ENCODE measurements around the gene SFT2D1.

The SFT2D1 gene

DNA sequence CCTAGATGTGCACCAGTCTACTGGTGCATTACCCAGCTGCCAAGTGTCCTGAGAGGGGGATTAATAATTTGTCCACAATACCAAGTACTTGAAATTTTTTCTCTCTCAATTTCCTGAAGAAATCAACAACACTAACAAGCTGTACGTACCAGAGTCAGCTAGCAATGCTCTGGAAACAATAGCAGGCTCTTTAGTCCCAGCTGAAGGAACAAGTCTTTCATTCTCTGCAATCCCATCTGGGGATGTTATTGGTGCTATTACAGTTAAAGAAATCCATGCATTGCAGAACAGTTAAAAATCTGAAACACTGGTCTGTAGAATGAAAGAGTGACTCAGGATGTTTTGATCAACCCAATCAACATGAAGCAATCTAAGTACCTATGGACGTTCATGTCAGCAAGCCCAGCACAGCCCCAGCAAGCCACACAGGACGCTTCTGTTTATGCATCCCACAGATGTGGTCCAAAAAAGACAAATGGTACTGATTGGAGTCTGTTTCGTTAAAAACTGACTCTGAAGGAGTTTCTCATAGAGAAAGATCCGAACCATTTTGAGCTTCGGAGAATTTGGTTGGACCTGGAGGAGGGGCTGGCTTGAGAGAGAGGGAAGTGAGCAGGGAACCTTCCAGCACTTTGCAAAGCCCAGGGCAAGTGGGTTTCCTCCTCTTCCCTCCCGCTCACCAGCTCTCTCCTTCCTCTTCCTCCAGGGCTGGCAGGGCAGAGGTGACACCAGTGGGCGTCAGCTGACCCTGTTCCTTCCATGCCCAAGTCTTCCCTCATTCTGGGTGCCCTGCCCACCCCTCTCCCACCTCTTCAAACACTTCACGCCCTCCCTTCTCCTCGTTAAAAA lies 46.1 kb downstream of the SFT2D1 start:
- H3K4me3 ChIP-seq (ENCODE audit: low read depth, low read length): no peak overlapping the region
- TF ChIP-seq, protein P1, sequence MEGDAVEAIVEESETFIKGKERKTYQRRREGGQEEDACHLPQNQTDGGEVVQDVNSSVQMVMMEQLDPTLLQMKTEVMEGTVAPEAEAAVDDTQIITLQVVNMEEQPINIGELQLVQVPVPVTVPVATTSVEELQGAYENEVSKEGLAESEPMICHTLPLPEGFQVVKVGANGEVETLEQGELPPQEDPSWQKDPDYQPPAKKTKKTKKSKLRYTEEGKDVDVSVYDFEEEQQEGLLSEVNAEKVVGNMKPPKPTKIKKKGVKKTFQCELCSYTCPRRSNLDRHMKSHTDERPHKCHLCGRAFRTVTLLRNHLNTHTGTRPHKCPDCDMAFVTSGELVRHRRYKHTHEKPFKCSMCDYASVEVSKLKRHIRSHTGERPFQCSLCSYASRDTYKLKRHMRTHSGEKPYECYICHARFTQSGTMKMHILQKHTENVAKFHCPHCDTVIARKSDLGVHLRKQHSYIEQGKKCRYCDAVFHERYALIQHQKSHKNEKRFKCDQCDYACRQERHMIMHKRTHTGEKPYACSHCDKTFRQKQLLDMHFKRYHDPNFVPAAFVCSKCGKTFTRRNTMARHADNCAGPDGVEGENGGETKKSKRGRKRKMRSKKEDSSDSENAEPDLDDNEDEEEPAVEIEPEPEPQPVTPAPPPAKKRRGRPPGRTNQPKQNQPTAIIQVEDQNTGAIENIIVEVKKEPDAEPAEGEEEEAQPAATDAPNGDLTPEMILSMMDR (IDR thresholded peaks at IDR 0.05; ENCODE audit: borderline replicate concordance, insufficient read depth, low read depth, low read length): no peak

GRCh38 chr6:166293731-166294584 lies 48.4 kb downstream of the SFT2D1 start:
- TF ChIP-seq, protein P1 (IDR thresholded peaks at IDR 0.05; ENCODE audit: borderline replicate concordance, insufficient read depth, low read depth, low read length): no peak
- no peak overlapping the region for H3K4me3 ChIP-seq (ENCODE audit: low read depth, low read length)

- TF ChIP-seq, protein P1 (IDR thresholded peaks at IDR 0.05; ENCODE audit: borderline replicate concordance, insufficient read depth, low read depth, low read length): no peak
- H3K4me3 ChIP-seq (ENCODE audit: low read depth, low read length): no peak overlapping the region
Observed at GRCh38 chr6:166289207-166290060, 52.9 kb downstream of the SFT2D1 start.

DNA sequence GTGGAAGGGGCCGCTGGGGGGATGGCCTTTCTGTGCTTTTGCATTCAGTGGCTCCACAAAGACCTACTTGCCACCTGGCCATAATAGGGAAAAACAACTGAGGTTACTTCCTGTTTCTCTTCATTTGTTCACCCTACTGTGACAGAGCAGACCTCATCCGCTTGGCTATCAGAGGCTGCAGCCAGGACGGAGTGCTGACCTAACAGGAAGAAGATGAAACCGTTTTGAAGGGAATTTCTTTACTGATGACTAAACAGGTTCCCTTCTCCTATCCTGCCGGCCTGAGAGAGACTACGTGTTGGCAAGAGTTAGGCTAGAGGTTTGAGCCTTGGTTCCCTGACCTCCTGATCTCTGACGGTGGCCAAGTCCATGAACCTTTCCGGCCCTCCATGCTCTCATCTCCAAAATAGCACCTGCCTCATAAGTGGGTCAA lies 55.5 kb downstream of the SFT2D1 start:
- TF ChIP-seq, protein P1 (IDR thresholded peaks at IDR 0.05; ENCODE audit: borderline replicate concordance, insufficient read depth, low read depth, low read length): no peak
- no peak overlapping the region for H3K4me3 ChIP-seq (ENCODE audit: low read depth, low read length)

DNA sequence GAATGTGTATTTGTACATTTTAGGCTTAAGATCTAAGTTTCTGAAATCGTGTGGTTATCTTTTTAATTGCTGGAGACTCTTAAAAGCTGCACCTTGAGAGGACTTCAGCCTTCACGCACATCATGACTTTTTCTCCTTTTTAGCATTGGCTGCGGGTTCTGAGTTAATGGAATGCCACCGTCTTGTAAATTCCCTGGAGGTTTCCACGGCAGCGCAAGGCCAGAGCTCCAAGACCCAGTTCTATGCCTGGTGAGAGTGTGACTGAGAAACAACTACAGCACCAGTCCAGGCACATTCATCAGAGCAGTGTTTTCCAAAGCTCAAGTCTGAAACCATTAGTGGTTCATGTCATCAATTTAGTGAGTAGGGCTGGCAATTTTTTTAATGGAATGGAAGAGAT lies 57.1 kb downstream of the SFT2D1 start:
- TF ChIP-seq, protein P1 (IDR thresholded peaks at IDR 0.05; ENCODE audit: borderline replicate concordance, insufficient read depth, low read depth, low read length): no peak
- no peak overlapping the region for H3K4me3 ChIP-seq (ENCODE audit: low read depth, low read length)

DNA sequence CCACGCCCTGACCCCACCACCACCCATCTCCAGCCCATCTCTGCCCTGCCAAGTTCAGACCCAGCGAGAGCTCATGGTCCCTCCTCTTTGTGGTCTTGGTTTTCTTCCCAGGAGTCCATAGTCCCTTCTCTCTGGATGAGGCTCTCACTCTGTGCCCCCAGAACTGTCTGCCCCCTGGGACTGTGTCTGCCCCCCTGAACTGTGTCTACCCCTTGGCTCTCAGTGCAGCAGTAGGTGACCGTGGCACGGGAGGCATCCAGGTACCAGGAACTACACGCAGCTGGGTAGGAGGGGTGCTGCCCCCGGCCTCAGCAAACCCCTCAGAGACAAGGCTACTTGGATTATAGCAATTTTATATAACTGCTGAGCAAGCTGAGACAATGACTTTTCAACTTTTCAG lies 57.7 kb downstream of the SFT2D1 start:
- TF ChIP-seq, protein P1 (IDR thresholded peaks at IDR 0.05; ENCODE audit: borderline replicate concordance, insufficient read depth, low read depth, low read length): no peak

More for the DNA sequence above, 57.7 kb downstream of the SFT2D1 start:
- no peak overlapping the region for H3K4me3 ChIP-seq (ENCODE audit: low read depth, low read length)

Measured in GM12875 (cell line).